DMS153 treated with DMSO at 0.1 percent for 48 hours (cell line): ENCODE results near the gene MAP3K4.

Experiments used
- DNase-seq: peaks from one replicate; lab custom pipeline; 2025; ENCODE audit not compliant: unreplicated experiment; lab: John Stamatoyannopoulos, UW

The MAP3K4 gene

GRCh38 chr6:161162722-161163121 lies 171.2 kb downstream of the MAP3K4 start:
- DNase-seq: no peak

GRCh38 chr6:161163466-161164181 lies 172.1 kb downstream of the MAP3K4 start:
- no peak for DNase-seq

- DNase-seq: no peak
Observed at GRCh38 chr6:161164182-161164625, 172.6 kb downstream of the MAP3K4 start.

GRCh38 chr6:161166176-161166575 lies 174.6 kb downstream of the MAP3K4 start:
- no peak for DNase-seq

GRCh38 chr6:161166677-161167076 lies 175.1 kb downstream of the MAP3K4 start:
- DNase-seq: no peak
